Stomach smooth muscle (tissue), 2 donors: Measurements from ENCODE around the gene U2AF1.
"Not testable (repeated sequence)": the region's sequence is repeated elsewhere in the genome, so short reads cannot be mapped to it uniquely, and the experiment has no call there.

ENCODE experiments used
- H3K27ac ChIP-seq: one replicate; pipeline ENCODE4 v1.7.0; 2013; ENCODE audit warnings: mild to moderate bottlenecking, low read length, inconsistent platforms
- H3K27me3 ChIP-seq, 2 donors: one replicate each; pipeline ENCODE4 v1.7.0; 2013; ENCODE audit warnings: low read length in 2 of 2; ENCODE audit not compliant: insufficient read depth in 2 of 2, control insufficient read depth in 1 of 2
- H3K36me3 ChIP-seq, 2 donors: one replicate each; pipeline ENCODE4 v1.7.0; 2013; ENCODE audit warnings: low read length in 2 of 2; ENCODE audit not compliant: control insufficient read depth in 2 of 2, insufficient read depth in 2 of 2
- H3K4me1 ChIP-seq: one replicate; pipeline ENCODE4 v1.7.0; 2013; ENCODE audit warnings: low read length; ENCODE audit not compliant: control insufficient read depth, insufficient read depth
- H3K4me3 ChIP-seq, 2 donors: one replicate each; pipeline ENCODE4 v1.7.0; 2013; ENCODE audit warnings: low read length in 2 of 2
- H3K9ac ChIP-seq, 2 donors: one replicate each; pipeline ENCODE4 v1.7.0; 2013; ENCODE audit warnings: low read length in 2 of 2, mild to moderate bottlenecking in 1 of 2
- H3K9me3 ChIP-seq, 2 donors: one replicate each; pipeline ENCODE4 v1.7.0; 2013; ENCODE audit warnings: low read length in 2 of 2; ENCODE audit not compliant: control insufficient read depth in 2 of 2
- donor health status: healthy.
- donor health status: Pancreatic carcinoma.

Gene U2AF1

DNA sequence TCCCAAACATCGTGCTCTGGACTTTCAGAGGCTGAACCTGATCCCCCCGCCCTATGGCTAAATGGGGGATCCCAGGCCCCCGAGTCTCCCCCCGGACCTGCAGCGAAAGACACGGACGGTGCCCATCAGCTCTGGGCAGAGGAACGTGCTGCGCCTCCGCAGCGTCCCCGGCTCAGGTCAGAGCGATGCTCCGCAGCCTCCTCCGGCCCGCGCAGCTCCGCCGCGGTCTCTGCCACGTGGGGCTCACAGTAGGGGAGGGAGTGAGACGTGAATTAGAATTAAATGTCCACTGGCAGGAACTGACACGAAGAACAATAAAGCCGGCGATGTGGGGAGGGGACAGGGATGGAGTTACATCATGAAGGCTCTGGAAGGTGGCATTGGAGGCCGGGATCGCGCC, 30.7 kb downstream of the U2AF1 start:
- not testable (repeated sequence) for H3K4me1 ChIP-seq, H3K27ac ChIP-seq, H3K27me3 ChIP-seq, H3K36me3 ChIP-seq, H3K9ac ChIP-seq, H3K9me3 ChIP-seq, H3K4me3 ChIP-seq

DNA sequence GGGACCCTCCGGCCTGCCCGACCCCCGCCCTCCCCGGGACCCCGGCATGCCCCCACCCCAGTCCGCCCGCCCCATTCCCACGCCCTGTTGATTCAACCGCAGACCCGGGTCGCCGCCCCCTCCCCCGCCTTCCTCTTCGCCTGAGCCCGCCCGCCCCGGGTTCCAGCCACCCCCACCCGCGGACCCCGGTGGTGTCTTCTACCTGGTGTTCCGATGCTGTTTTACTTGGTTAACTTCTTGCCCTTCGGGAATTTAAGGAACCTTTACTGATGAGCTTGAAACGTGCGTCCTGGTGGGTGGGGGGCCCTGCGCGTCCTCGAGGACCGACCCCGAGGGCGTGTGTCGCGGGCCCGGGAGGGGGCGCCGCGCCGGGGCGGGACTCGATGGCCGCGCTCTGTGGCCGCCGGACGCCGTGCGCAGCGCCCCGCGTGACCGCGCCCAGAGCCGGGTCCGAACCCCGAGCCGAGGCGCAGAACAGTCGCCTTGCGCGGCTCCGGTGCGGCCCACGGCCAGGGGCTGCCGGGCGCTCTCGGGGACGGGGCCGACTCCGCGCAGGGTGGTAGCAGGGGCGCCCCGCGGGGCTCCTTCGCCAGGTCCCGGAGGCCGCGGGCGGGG, 31.2 kb downstream of the U2AF1 start:
- H3K27ac ChIP-seq, H3K36me3 ChIP-seq, H3K4me3 ChIP-seq, H3K27me3 ChIP-seq, H3K4me1 ChIP-seq, H3K9ac ChIP-seq, H3K9me3 ChIP-seq: not testable (repeated sequence)

DNA sequence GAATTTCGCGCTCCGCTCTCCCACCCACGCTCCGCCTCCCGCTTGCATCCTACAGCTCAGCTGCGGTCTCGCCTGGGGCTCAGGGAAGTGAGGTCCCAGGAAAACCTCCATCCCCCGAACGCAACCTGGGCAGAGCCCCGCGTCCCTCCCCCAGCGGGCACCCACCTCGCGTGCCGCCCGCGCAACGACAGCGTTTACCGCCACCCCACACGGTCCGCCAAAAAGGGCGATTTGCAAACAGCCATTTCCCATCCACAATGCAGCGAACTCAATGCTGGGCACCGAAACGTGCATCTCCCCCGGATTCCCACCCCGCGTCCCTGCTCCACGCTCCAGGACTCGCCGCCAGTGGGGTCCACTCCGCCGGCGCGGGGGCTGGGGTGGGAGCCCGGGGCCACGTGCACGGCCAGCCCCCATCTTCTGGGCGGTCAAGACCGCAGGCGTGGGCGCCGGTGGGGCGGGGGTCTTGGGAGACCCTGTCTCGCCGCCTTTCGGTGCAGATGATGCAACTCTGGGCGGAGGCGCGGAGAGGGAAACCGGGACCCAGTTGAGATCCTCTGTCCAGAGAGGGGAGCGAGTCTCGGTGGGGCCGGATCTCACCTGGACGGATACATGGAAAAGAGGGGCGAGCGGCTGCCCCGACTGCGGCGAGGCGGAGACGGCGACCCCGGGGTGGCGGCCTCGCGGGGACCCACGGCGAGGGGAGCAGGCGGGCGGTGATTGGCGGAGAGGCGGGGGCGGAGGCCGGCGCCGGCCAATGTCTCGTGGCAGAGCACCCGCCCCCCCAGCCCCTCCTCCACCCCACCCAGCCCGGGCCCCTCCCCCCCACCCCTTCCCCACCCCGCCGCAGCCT, 32.0 kb downstream of the U2AF1 start, which contains the start of gene CBS:
CBS (minus strand) TSS at position 666 of the 853 bp plus-strand sequence. CDS start 3,642 bp downstream, outside the sequence.
- H3K9me3 ChIP-seq, H3K4me3 ChIP-seq: not testable (repeated sequence)

DNA sequence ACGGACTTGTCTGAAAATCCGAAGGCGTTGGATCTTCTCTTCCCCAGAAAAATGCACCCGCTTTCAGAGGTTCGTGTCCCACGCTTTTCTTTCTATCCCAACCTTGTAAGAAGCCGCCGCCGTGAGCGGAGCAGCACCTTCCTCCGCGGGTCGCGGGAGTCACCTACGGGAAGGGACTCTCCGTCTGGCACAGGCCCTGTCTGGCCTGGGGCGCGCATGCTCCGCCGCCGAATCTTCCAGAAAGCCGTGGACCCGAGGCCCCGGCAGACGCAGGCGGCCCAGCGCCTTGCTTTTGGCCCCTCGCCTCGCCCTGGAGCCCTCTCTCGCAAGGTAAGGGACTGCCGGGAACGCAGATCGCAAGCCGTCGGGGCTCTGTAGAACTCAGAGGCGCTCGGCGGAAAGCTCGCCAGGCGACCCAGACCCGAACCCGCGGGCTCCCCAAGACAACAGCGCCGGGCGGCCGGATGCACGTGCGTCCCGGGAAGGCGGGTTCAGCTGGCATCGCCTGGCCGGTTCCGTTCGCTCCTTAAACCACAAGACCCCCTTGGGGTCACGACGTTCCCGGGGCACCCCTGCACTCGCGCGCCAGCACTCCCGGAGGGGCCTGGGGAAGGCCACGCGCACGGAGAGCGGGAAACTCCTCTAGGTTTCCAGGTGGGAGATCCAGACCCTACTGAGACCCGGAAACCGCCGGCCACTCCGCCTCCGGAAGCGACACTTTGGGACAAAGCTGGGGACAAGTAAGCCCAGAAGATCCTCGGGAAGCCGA, 32.8 kb downstream of the U2AF1 start:
- not testable (repeated sequence) for H3K9ac ChIP-seq, H3K4me3 ChIP-seq, H3K36me3 ChIP-seq, H3K9me3 ChIP-seq, H3K27me3 ChIP-seq, H3K27ac ChIP-seq, H3K4me1 ChIP-seq

More for the DNA sequence above, 32.0 kb downstream of the U2AF1 start, which contains the start of gene CBS:
- not testable (repeated sequence) for H3K4me1 ChIP-seq, H3K27ac ChIP-seq, H3K36me3 ChIP-seq, H3K27me3 ChIP-seq, H3K9ac ChIP-seq

DNA sequence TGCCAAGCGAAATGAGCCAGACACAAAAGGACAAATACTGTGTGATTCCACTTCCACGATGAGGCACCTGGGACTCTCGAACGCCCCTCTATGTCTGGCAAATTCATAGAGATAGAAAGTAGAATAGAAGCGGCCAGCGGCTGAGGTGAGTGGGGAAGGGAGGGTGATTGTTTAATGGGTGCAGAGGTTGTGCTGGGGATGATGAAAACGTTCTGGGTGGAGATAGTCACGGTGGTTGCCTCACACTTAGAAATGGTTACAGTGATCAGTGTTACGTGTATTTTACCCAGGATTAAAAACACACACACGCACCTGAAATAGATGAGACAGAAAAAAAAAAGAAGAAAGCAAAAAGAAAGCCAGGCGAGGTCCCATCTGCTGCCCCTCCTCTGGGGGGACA, 34.6 kb downstream of the U2AF1 start:
- not testable (repeated sequence) for H3K27me3 ChIP-seq, H3K36me3 ChIP-seq, H3K27ac ChIP-seq, H3K4me1 ChIP-seq, H3K9ac ChIP-seq, H3K9me3 ChIP-seq, H3K4me3 ChIP-seq

DNA sequence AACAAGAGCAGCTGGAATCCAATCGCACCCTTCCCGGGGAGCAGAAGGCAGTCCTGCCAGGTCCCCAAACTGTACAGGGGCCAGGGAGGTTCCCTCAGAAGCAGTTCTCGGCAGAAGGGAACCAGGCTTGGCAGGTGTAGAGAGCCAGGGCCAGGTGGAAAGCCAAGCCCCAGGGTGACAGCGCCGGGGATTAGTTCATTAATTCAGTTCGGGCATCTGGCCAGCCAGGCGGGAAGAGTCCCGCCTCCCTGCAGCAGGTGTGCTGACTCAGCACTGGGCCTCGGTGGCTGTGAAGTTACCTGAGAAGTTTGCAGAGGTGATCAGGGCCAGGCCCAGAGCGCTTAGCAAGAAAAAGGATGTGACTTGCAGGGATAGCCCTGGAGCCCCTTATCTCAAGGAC, 37.7 kb downstream of the U2AF1 start:
- not testable (repeated sequence) for H3K27ac ChIP-seq, H3K27me3 ChIP-seq, H3K4me3 ChIP-seq, H3K36me3 ChIP-seq, H3K4me1 ChIP-seq, H3K9me3 ChIP-seq, H3K9ac ChIP-seq

DNA sequence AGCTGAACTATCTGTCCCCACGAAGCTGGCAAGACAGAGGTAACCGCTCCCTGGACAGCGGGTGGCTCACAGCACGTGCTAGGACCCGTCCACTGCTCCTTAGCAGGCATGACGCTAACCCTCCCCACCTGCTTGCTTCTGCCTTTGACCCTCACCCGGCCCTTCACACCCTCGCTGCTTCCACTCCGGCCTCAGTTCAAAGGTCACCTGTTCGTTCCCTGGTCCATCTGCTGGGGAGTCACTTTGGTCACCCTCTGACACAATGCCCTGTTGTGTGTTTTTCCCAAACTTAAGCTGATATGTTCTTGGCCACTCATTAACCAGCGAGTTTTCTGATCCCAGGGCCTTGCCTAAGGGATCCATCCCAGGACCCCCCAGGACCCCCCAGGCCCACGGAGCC, 39.3 kb downstream of the U2AF1 start:
- not testable (repeated sequence) for H3K4me3 ChIP-seq, H3K36me3 ChIP-seq, H3K9ac ChIP-seq, H3K4me1 ChIP-seq, H3K9me3 ChIP-seq, H3K27me3 ChIP-seq, H3K27ac ChIP-seq

DNA sequence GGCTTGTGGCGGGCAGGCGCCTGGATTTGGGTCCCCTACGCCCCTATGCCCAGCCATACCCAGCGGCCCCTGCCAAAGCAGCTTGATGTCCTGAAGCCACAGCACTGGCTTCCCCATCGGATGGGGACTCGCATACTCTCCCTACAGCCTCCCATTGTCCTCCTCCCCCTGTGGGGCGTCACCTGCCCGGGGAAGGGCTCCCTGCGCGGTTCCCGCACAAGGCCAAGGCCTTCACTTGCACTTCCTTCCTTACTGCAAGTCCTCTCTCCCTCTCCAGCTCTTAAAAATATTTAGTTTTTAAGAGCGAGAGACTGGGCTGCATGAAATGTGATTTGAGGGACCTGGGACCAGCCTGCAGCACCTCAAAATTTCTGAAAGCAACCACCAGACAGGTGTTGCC, 40.7 kb downstream of the U2AF1 start:
- not testable (repeated sequence) for H3K36me3 ChIP-seq, H3K9ac ChIP-seq, H3K27me3 ChIP-seq, H3K4me3 ChIP-seq, H3K4me1 ChIP-seq, H3K27ac ChIP-seq, H3K9me3 ChIP-seq

DNA sequence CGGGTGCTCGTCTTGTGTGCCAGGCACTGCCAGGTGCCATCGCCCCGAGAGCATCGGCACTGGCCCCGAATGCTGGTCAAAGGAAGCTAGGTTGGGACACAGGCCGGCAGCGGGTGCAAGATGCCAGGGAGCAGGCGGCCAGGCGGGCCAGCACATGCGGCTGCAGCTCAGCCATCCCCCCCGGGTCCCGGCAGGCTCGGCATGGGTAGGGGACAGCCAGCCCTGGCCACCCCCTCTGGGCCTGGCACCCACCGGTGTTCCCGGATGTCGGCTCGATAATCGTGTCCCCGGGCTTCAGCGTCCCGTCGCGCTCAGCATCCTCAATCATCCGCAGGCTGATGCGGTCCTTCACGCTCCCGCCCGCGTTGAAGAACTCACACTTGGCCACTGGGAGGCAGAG, 41.4 kb downstream of the U2AF1 start:
- not testable (repeated sequence) for H3K36me3 ChIP-seq, H3K27me3 ChIP-seq, H3K27ac ChIP-seq, H3K9ac ChIP-seq, H3K4me3 ChIP-seq, H3K4me1 ChIP-seq, H3K9me3 ChIP-seq

DNA sequence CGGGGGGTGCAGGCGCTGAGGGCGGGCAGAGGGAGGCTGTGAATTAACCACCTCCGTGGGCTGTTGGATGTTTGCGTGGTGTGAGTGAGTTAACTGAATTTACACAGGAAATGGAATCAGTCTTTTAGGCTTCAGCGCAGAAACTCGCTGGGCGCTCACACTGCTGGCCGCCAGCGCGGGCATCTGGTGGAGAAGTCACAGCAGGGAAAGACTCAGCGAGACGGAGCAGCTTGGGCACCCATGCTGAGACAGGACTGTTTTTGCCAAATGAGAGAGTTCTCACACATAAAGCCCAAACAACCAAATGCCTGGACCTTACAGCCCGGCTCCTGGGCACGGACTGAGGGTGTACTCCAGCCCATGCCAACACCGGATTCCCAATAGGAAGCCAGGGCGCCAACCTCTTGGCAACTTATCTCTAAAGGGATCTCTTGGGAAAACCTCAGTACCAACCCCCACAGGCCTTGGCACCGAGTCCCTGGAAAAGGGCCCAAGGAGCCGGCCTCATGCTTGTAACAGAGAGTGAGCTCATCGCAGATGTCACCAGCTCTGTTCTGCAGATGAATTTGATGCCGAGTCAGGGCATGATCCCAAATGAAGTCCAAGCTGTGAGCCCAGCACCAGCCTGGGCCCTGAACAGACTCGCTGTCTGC, 43.0 kb downstream of the U2AF1 start:
- not testable (repeated sequence) for H3K27ac ChIP-seq, H3K9ac ChIP-seq, H3K4me1 ChIP-seq, H3K36me3 ChIP-seq, H3K27me3 ChIP-seq, H3K9me3 ChIP-seq, H3K4me3 ChIP-seq
